ENCODE data around the gene ZDHHC17. TPM values are rescaled to one million over a fixed set of nuclear protein-coding genes. Genes with fewer than 3 reads are reported as not detected.

Gene ZDHHC17, protein sequence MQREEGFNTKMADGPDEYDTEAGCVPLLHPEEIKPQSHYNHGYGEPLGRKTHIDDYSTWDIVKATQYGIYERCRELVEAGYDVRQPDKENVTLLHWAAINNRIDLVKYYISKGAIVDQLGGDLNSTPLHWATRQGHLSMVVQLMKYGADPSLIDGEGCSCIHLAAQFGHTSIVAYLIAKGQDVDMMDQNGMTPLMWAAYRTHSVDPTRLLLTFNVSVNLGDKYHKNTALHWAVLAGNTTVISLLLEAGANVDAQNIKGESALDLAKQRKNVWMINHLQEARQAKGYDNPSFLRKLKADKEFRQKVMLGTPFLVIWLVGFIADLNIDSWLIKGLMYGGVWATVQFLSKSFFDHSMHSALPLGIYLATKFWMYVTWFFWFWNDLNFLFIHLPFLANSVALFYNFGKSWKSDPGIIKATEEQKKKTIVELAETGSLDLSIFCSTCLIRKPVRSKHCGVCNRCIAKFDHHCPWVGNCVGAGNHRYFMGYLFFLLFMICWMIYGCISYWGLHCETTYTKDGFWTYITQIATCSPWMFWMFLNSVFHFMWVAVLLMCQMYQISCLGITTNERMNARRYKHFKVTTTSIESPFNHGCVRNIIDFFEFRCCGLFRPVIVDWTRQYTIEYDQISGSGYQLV
- total RNA-seq (2022; extraction: Qiagen RNA extraction), result 6.6 to 16.0 TPM (median 9.9 TPM) in 5 replicates

DNA sequence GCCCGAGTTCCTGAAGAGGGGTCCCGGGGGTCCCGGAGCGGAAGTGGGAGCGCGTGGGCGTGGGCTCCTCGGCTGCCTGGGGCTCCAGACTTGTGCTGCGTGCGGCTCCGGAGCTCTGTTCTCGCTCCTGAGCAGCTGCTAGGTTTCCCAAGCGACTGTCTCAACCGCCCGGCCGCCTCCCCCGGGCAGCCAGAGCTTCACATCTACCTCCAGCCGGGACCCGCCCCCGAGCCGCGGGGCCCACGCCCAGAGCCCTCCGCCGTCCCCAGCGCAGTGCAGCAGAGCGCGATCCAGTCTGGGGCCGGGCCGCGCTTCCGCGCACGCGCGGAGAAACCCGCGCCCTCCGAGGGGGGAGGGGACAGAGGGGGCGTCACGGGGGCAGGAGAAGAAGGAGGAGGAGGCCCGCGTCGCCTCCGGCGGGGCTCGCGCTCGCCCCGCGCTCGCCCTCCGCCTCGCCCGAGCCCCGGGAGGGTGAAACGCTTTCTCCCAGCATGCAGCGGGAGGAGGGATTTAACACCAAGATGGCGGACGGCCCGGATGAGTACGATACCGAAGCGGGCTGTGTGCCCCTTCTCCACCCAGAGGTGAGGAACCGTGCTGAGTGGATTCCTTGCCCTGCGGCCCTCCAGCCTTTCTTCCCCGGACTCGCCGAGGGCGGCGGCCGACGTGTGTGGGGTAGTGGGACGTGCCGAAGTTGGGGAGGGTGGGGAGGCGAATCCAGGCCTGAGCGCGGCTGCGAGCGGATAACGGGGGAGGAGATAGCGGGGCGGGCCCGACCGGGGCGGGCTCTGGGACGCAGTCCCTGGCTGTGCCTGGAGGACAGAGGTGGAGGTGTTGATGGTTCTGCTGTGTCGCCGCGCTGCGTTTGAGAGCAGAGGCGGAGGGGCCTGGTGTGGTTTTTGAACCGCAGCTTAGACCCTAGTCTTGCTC, at the start of gene ZDHHC17:
ZDHHC17 (plus strand) TSS at position 370 of the 930 bp plus-strand sequence; CDS start at position 492, 122 bp downstream.

DNA sequence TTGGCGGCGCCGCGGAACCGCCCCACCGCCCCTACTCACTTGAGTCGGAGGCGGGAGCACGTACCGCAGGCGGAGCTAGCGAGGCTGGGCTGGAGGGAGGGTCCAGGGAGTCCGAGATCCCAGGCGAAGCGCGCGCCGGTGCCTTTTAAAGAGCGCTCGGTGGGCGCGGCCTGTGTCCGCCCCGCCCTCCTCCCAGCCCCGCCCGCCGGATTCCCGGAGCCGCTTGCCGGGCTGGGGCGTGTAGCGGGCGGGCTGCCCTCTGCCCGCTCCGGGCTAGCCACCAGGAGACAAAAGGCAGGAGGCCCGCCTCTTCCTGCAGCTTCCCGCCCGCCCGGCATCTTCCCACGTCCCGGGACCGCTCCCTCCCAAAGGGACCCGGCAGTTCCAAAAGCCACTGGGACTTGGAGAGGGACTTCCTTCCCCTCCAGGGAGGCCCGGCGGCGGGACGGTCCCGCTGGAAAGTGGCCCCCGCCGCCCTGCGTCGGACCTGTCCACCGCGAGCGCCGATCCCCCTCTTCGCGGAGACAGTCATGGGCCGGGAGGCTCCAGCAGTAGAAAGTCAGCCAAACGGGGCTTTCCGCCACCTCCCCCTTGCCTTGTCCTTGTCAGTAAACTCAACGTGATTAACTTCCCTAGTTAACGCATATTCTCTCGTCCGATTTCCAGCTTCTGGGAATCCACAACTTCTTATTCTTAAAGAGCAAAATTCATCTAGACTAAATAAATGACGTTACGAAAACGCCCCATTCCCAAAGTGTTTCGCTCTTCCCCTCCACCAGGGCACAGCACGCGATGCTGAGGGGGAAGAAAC, 115.2 kb downstream of the ZDHHC17 start, which contains the start of gene CSRP2:
CSRP2 (minus strand) TSS at position 121 of the 811 bp plus-strand sequence. CDS start 12,759 bp downstream, outside the sequence.

Other genes with a start within 250 kb of the ZDHHC17 start
- gene OSBPL8, start 204.3 kb upstream of the ZDHHC17 start, total RNA-seq (2022; extraction: Qiagen RNA extraction), result 11.5 to 19.0 TPM (median 17.7 TPM) in 5 replicates
- 18.9 to 21.8 TPM (median 20.1 TPM) in 5 replicates for gene CSRP2, start 114.9 kb downstream of the ZDHHC17 start, total RNA-seq (2022; extraction: Qiagen RNA extraction)

Data from A549 treated with AZD2906 at 1 μM for 4 hours (cell line).